GM18498 (cell line): ENCODE measurements around the gene RHBDF2.
A peak's percentile ranks its signal among the peaks of the same experiment; 100 is the strongest.
"Not testable (repeated sequence)": the region's sequence is repeated elsewhere in the genome, so short reads cannot be mapped to it uniquely, and the experiment has no call there.

Experiments used
- ATAC-seq: cut with Tn5 transposase; IDR thresholded peaks from one replicate; pipeline ENCODE4 v1.9.1; 2021; ENCODE audit warnings: mild to moderate bottlenecking, moderate library complexity; ENCODE audit not compliant: unreplicated experiment

Gene RHBDF2

DNA sequence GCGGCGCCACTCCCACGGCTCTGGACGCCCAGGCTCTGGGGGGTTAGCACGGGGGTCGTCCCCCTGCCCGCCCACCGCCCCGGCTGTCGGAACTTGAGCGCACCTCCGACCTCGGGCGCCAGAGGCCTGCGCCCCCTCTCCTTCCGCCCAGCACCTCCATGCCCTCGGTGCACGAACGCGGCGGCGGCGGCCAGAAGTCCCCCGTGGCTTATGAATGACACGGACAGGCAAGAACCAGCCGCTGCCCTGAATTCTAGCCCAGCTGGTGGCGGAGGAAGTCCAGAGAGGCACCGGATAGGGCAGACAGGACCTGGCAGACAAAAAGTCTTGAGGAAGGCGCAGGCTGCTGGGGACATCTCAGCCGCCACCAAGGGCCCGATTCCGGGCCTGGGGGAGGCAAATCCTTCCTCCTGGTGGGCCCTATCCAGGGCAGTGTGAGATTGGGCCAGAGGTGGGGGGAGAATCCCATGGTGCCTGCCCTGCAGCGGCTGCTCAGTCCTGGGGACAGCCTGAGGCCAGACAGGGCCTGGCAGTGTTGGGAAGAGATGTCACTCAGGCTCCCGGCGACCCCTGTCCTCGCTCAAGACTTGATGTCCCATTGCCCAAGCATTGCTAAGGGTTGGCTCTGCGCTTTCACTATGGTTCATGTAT, 37.2 kb upstream of the RHBDF2 start:
- no peak for ATAC-seq

GRCh38 chr17:76537578-76538280, 36.5 kb upstream of the RHBDF2 start, which contains the start of gene CYGB:
Gene CYGB, minus strand, starts transcription at chr17:76537709. Its CDS starts 167 bp downstream, at chr17:76537542.
- ATAC-seq = no peak

DNA sequence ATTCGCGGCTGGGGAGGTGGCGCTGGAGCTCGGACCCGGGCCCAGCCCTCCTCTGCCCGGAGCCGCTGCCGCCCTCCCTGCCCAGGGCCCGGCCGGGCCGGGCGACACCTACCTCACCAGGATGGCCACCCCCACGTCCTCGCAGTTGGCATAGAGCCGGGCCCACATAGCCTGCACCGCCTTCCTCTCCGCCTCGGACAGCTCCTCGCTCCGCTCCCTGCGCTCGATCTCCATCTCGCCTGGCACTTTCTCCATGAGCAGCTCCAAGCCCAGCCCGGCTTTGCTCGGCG, 36.0 kb upstream of the RHBDF2 start:
- no peak for ATAC-seq

- no peak for ATAC-seq
Observed at GRCh38 chr17:76536511-76537287, 35.5 kb upstream of the RHBDF2 start.

DNA sequence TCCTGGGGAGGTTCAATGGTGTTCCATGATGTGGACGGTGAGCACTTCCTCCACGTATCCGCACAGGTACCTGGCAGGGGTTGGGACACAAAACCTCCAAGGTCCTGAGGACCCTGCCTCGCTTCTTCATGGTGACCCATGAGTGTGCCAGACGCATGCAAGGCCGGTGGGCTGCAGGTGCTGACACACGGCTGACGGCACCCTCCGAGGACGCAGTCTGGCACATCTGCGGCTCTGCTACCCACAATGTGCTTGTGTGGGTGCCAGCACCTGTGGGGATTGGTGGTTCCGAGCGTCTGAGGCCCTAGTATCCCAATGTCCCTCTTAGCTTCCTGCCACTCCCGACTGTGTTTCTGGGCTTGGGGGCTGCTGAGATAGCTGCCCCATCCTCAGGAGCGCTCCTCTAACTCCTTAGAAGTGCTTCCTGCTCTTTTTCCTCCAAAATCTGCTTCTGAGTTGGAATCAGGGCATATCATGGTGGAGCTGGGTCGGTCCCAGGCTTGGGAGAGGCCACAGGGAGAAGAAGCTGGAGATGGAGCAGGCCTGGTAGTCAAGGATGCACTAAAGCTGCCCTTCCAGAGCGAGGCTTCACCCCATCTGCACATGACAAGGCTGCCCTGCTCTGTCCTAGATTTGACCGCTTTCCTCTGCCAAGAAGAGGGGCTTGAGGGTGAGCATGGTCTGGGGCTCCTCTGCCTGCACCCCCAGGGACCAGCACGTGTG, 34.7 kb upstream of the RHBDF2 start:
- no peak for ATAC-seq

DNA sequence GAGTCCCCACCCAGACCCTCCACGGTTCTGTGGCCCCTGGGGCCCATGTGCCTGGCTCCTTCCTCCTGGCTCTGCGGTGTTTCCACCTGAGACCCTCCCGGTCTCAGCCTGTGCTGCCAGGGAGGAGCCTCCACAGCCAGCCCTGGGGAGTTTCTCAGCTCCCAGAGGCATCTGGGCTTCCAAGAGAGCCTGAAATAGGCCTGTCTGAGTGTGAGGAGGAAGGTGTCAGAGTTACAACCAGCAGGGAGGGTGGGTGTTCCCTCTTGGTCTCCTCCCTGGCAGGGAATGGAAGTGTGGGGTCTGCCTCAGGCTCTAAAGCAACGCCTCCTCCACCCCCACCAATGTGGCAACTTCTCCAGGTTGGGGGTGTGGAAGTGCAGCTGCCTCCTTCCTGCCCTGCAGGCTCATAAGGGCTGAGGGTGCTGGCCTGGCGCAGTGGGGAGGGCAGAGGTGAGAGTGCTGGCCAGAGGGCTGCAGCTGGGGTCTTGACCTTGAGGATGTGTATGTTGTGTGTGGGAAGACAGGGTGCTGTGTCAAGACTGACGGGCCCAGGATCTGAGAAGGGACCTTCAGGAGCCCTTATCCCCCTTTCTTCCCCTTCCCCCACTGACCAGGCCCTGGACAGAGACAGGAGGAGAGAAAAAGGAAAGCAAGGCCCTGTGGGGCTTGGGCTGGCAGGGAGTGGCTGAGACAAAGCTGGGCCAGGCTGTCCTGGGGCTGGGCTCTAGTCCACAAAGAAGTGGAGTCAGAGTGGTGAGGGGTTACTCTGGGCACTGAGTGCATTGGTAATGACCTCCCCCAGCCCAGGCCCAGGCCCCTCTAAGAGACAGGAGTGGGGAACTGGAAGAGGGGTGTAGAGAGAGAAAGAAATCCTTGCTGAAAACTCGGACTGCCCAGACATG, 33.9 kb upstream of the RHBDF2 start:
- no peak for ATAC-seq

GRCh38 chr17:76533640-76534359, 32.6 kb upstream of the RHBDF2 start:
- ATAC-seq = not testable (repeated sequence)

- ATAC-seq = no peak
Observed at GRCh38 chr17:76532072-76532651, 30.9 kb upstream of the RHBDF2 start.

GRCh38 chr17:76531486-76532038, 30.3 kb upstream of the RHBDF2 start:
- ATAC-seq = no peak

DNA sequence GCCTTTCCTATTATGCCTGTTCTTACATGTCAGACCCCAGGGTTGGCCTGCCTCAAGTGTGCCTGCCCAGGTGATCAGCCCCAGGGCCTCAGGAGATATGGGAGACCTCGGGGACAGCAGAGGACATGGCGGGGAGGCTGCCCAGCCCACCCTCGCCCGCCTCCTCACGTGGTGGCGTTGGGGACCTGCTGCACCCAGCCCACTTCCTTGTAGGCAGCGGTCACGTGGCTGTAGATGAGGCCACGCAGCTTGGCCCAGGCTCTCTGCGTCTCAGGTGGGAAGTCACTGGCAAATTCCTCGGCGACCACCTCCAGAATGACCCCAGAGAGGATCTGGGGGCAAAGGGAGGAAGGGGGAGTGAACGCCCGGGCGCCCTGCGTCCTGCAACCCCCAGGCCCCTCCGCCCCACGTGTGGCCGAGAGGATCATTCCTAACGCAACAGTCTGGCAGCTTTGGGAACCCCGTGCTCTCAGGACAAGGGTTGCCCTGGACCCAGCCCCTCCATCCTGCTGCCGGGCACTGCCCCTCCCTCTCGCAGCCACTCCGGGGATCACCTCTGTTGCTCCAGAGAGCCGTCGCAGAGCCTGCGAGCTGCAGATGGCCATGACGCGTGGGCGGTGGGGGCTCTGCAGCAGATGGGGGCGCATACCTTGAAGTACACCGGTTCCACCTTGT, 29.7 kb upstream of the RHBDF2 start:
- no peak for ATAC-seq

GRCh38 chr17:76530095-76530723, 29.0 kb upstream of the RHBDF2 start:
- no peak for ATAC-seq

DNA sequence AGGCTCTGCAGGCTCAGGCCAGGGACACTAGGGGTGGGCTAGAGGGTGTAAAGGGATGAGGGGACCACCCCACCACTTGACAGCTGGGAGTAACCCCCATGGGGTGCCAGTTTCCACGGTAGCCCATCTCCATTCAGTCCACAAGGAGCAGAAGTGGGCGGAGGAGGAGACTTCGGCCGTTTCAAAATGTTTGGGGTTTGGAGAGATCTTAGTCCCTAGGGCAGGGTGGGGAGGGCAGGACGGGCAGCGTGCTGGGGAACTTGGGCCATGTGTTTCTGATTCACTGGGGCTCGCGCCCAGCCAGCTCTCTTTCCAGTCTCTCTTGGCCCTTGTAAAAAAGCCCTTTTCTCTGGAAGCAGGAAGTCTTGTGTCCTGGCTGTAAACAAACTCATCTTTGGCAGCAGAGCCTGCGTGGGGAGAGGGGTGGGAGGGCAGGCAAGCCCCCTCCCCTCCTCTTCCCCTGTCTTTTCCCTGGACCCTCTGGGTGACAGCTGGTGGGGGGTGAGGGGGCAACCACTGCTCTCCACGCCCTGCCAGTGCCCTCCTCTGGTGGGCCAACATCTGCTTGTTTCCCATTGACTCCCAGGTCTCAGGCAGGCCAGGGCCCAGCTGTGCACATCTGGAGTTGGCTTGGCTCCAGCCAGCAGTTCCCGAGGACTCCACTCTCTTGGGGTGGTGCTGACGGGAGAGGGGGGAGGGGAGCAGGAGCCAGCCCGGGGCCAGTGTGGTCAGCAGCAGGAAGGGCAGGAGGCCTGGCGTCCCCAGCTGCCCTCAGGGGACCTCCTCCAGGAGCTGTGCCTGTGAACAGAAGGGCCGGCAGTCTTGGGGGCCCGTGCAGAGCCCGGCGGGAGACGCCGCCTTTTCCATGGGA, 28.2 kb upstream of the RHBDF2 start:
- ATAC-seq = no peak

DNA sequence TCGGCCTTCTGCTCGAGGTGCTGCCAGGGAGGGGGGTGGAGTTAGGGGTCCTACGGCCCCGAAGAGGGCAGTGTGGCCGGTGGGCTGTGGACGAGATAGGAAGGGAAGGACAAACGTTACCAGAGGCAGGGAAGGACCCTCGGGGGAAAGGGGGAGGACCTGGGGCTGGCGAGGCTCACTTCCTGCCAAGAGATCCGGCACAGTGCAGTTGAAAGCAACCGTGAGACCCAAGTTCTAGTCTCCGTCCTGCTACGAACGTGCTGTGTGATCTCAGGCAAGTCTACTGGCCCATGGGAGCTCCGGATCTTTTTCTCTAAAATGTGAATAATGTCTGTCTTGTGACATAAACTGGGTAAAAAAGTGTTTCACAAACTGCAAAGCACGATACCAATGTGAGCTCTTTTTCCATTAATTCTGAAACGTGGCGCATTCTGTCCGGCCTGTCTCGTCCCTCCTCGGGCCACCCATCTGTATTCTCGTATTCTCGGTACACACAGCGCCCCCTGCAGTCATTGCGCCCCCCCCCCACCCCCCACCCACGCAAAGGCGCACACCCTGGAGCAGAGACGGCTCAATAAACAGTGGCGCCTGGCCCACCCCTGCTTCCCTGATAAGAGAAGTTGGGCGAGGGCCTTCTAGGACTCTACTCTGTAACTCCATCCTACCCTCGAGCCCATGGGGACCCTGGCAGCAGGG, 27.5 kb upstream of the RHBDF2 start:
- no peak for ATAC-seq

DNA sequence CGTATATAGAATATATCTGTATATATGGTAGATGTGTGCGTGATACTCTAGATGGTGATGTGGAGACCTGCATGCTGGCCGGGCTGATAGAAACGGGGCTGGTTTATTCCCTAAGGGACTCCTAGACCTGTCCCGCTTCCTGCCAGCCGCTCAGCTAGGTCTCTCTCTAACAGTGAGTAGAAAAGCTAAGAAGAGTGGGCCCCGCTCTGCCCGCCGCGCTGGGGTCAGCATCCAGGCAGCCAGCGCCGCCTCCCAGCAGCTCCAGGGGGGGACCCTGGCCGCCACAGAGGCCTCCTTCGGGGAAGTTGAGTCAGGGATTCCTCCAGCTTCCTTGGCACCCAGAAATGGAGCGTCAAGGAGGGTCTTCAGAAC, 26.9 kb upstream of the RHBDF2 start:
- ATAC-seq = peak; percentile 43

GRCh38 chr17:76527430-76528111, 26.3 kb upstream of the RHBDF2 start:
- peak; percentile 49 for ATAC-seq

DNA sequence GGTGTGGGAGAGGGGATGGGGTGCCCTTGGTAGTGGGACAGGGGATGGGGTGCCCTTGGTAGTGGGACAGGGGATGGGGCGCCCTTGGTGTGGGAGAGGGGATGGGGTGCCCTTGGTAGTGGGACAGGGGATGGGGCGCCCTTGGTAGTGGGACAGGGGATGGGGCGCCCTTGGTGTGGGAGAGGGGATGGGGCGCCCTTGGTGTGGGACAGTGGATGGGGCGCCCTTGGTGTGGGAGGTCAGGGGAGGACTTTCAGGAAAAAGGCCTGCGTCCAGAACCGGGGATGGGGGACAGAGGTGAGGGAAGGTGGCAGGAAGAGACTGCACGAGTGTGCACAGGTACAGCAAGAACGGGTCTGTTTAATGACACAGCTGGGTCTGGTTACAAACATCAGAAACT, 25.8 kb upstream of the RHBDF2 start:
- not testable (repeated sequence) for ATAC-seq
